ENCODE results near the gene ARL6IP1.

- TF ChIP-seq CTCF (IDR thresholded peaks at IDR 0.05; ENCODE audit: low read depth, low read length) (peak; percentile 68), POLR2A (IDR thresholded peaks at IDR 0.05; ENCODE audit: extremely low read depth, insufficient read length) (peak; percentile 98), MYC (IDR thresholded peaks at IDR 0.05; ENCODE audit: low read depth, low read length) (0 out of 2 replicates have a peak, but pooled peaks have one; percentile 18)
- TF ChIP-seq, protein P1, sequence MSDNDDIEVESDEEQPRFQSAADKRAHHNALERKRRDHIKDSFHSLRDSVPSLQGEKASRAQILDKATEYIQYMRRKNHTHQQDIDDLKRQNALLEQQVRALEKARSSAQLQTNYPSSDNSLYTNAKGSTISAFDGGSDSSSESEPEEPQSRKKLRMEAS (IDR thresholded peaks at IDR 0.05; ENCODE audit: low read depth, low read length), result peak; percentile 54; the same call in 1 of the 2 replicates
Measured at GRCh38 chr16:18801145-18801972, at the start of gene ARL6IP1.

Measured in NB4 (cell line).